Loucy (cell line): ENCODE measurements around the gene CDKL1.

Experiments used
- CTCF ChIP-seq: fragments of 200-600 bp; sonication (generic); conservative IDR thresholded peaks from 2 replicates; pipeline ENCODE4 v1.5.1; 2014; ENCODE audit warnings: mild to moderate bottlenecking, antibody characterized with exemption, low read length
- EZH2phosphoT487 ChIP-seq: fragments of 200-600 bp; IDR thresholded peaks from 2 replicates; pipeline ENCODE4 v1.6.1; 2018; ENCODE audit warnings: antibody characterized with exemption, mild to moderate bottlenecking, moderate library complexity, borderline replicate concordance

- TF ChIP-seq CTCF, result no peak
- no peak for TF ChIP-seq EZH2phosphoT487
Measured at GRCh38 chr14:50339178-50339804, 57.4 kb downstream of the CDKL1 start.
